GM23248 (cell line): ENCODE results near the gene PYDC2.

Experiments used
- EZH2 ChIP-seq: fragments of 200-600 bp; sonication (generic); IDR thresholded peaks from 2 replicates; pipeline ENCODE4 v1.6.1; 2018; ENCODE audit warnings: antibody characterized with exemption, mild to moderate bottlenecking; ENCODE audit not compliant: insufficient read depth, poor library complexity, severe bottlenecking
- EZH2phosphoT487 ChIP-seq: fragments of 200-600 bp; sonication (generic); IDR thresholded peaks from 2 replicates; pipeline ENCODE4 v1.6.1; 2018; ENCODE audit warnings: antibody characterized with exemption, moderate library complexity, mild to moderate bottlenecking, low read depth; ENCODE audit not compliant: insufficient read depth

- TF ChIP-seq EZH2phosphoT487 (no peak), EZH2 (no peak)
These were observed 9.1 kb downstream of the PYDC2 start for GRCh38 chr3:191470080-191470479.
